Hepatocyte (in vitro differentiated cells): ENCODE results near the gene CR2. TPM values are rescaled to one million over a fixed set of nuclear protein-coding genes. Genes with fewer than 3 reads are reported as not detected.
"Not testable (repeated sequence)": the region's sequence is repeated elsewhere in the genome, so short reads cannot be mapped to it uniquely, and the experiment has no call there.

ENCODE experiments used
- DNase-seq: peaks from one replicate; pipeline ENCODE4 v3.0.0-alpha.2; 2016; ENCODE audit warnings: low spot score
- H2AFZ ChIP-seq: fragments of 200-600 bp; sonication (generic); 2 replicates; pipeline ENCODE4 v1.6.0; 2016; ENCODE audit warnings: antibody characterized with exemption, mild to moderate bottlenecking
- H3K27ac ChIP-seq: fragments of 200-600 bp; sonication (generic); 2 replicates; pipeline ENCODE4 v1.5.1; 2016; ENCODE audit warnings: mild to moderate bottlenecking
- H3K27me3 ChIP-seq: fragments of 200-600 bp; sonication (generic); 2 replicates; pipeline ENCODE4 v1.6.1; 2016
- H3K36me3 ChIP-seq: fragments of 200-600 bp; sonication (generic); replicated peaks from 2 replicates; pipeline ENCODE4 v1.5.1; 2016; ENCODE audit warnings: low read depth; ENCODE audit not compliant: insufficient read depth
- H3K4me1 ChIP-seq: fragments of 200-600 bp; sonication (generic); 2 replicates; pipeline ENCODE4 v1.5.1; 2016; ENCODE audit warnings: mild to moderate bottlenecking, moderate library complexity; ENCODE audit not compliant: insufficient read depth
- H3K4me2 ChIP-seq: fragments of 200-600 bp; sonication (generic); 2 replicates; pipeline ENCODE4 v1.6.0; 2016
- H3K4me3 ChIP-seq: fragments of 200-600 bp; sonication (generic); 2 replicates; pipeline ENCODE4 v1.5.1; 2016; ENCODE audit warnings: mild to moderate bottlenecking
- H3K79me2 ChIP-seq: fragments of 200-600 bp; sonication (generic); 2 replicates; pipeline ENCODE4 v1.6.0; 2017; ENCODE audit warnings: mild to moderate bottlenecking
- H3K9me2 ChIP-seq: fragments of 200-600 bp; sonication (generic); replicated peaks from 2 replicates; pipeline ENCODE4 v1.6.0; 2017; ENCODE audit warnings: mild to moderate bottlenecking; ENCODE audit not compliant: insufficient read depth
- H3K9me3 ChIP-seq: fragments of 200-600 bp; sonication (generic); 2 replicates; pipeline ENCODE4 v1.5.1; 2016; ENCODE audit warnings: low read depth, mild to moderate bottlenecking
- H4K20me1 ChIP-seq: fragments of 200-600 bp; sonication (generic); 2 replicates; pipeline ENCODE4 v1.6.0; 2016; ENCODE audit warnings: mild to moderate bottlenecking; ENCODE audit not compliant: insufficient read depth, poor library complexity, severe bottlenecking
- CTCF ChIP-seq: fragments of 200-600 bp; sonication (generic); IDR thresholded peaks from 2 replicates; pipeline ENCODE4 v1.5.1; 2016; ENCODE audit warnings: antibody characterized with exemption, mild to moderate bottlenecking; ENCODE audit not compliant: poor library complexity
- EZH2 ChIP-seq: fragments of 200-600 bp; sonication (generic); IDR thresholded peaks from 2 replicates; pipeline ENCODE4 v1.6.1; 2016; ENCODE audit warnings: antibody characterized with exemption, mild to moderate bottlenecking, borderline replicate concordance
- EZH2phosphoT487 ChIP-seq: fragments of 200-600 bp; sonication (generic); IDR thresholded peaks from one replicate; pipeline ENCODE4 v1.6.1; 2018; ENCODE audit warnings: antibody characterized with exemption, mild to moderate bottlenecking, low read depth, moderate library complexity; ENCODE audit not compliant: unreplicated experiment, severe bottlenecking
- WGBS: methylation state at CpG from one replicate; pipeline ENCODE4 v1.1.6; 2016; ENCODE audit warnings: low lambda C conversion rate; ENCODE audit errors: missing lambda C conversion rate; 5-methylcytosine and 5-hydroxymethylcytosine counted together
- polyA plus RNA-seq: library from polyadenylated mRNA; unstranded; fragments of >200 nt; fragmentation: Nextera tagmentation; extraction: Ambion mirVana; gene quantifications from 2 replicates; pipeline ENCODE4 v1.2.1, GENCODE V29; 2016
- total RNA-seq: library from RNA; depleted of rRNA; stranded (reverse); fragments of >200 nt; gene quantifications from 2 replicates; pipeline ENCODE4 v1.2.3, GENCODE V29; 2014

Gene CR2
- total and polyA plus RNA-seq, 2 experiments from 2014 or later = 0.17 TPM; not detected in 1

DNA sequence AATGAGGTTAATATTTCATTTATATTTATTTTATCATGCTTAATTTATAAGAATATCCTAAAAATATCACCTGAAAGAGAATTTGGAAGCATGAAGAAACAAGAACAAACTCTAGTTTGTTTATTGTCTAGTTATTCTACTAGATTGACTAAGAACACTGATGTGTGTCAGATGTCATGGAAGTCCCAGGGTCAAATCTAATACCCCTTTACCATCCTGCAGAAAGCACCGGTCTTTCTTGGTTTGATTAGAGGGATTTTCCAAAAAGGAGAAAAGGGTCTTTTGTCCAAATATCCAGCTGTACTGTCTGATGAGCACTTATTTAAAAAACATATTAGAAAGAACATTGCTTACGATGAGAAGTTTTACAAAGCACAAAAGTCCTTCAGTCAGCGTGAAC is 20.7 kb upstream of the CR2 start:
- H3K27ac ChIP-seq = no peak overlapping the region
- H3K9me3 ChIP-seq = no peaks in the 10 kb centered on the region
- H3K36me3 ChIP-seq = no peaks in the 10 kb centered on the region
- TF ChIP-seq EZH2 (no peak), CTCF (no peak), EZH2phosphoT487 (no peak)
- 94% methylated on average over 3 of the region's 3 CpGs for WGBS
- no peak overlapping the region for H3K4me2 ChIP-seq
- no peak overlapping the region for H2AFZ ChIP-seq
- DNase-seq = no peak
- H3K9me2 ChIP-seq = no peaks in the 10 kb centered on the region
- no peaks in the 10 kb centered on the region for H4K20me1 ChIP-seq
- peaks cover 7% of the 10 kb centered on the region for H3K27me3 ChIP-seq
- H3K4me1 ChIP-seq = no peaks in the 10 kb centered on the region
- no peaks in the 10 kb centered on the region for H3K79me2 ChIP-seq
- H3K4me3 ChIP-seq = no peak overlapping the region

DNA sequence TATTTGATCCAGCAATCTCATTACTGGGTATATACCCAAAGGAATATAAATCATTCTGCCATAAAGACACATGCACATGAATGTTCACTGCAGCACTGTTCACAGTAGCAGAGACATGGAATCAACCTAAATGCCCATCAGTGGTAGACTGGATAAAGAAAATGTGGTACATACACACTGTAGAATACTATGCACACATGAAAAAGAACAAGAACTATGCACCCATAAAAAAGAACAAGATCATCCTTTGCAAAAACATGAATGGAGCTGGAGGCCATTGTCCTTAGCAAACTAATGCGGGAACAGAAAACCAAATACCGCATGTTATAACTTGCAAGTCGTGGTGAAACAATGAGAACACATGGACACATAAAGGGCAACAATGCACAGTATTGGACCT is 17.4 kb upstream of the CR2 start:
- not testable (repeated sequence) for H3K9me3 ChIP-seq, H3K9me2 ChIP-seq, H3K4me1 ChIP-seq, H3K27me3 ChIP-seq, DNase-seq, H4K20me1 ChIP-seq, H3K36me3 ChIP-seq, H3K79me2 ChIP-seq, H3K4me2 ChIP-seq, H3K4me3 ChIP-seq, H3K27ac ChIP-seq, H2AFZ ChIP-seq
- 98% methylated on average over 3 of the region's 3 CpGs for WGBS

- H3K27ac ChIP-seq = no peak overlapping the region
- no peak overlapping the region for H2AFZ ChIP-seq
- H3K27me3 ChIP-seq = peaks cover 10% of the 10 kb centered on the region
- H3K9me2 ChIP-seq = no peaks in the 10 kb centered on the region
- no peak for DNase-seq
- TF ChIP-seq EZH2phosphoT487 (no peak), EZH2 (no peak), CTCF (no peak)
- 90% methylated on average over 2 of the region's 2 CpGs for WGBS
- H3K36me3 ChIP-seq = no peaks in the 10 kb centered on the region
- H3K9me3 ChIP-seq = no peaks in the 10 kb centered on the region
- no peaks in the 10 kb centered on the region for H3K79me2 ChIP-seq
- H3K4me2 ChIP-seq = no peak overlapping the region
- H4K20me1 ChIP-seq = no peaks in the 10 kb centered on the region
- no peak overlapping the region for H3K4me3 ChIP-seq
- H3K4me1 ChIP-seq = no peaks in the 10 kb centered on the region
Measured at GRCh38 chr1:207440626-207441025, 13.5 kb upstream of the CR2 start.

GRCh38 chr1:207444514-207445217 is 9.5 kb upstream of the CR2 start:
- Histone ChIP-seq H3K9me3 (no peaks in the 10 kb centered on the region), H3K79me2 (no peaks in the 10 kb centered on the region), H3K27ac (no peak overlapping the region), H3K4me3 (no peak overlapping the region), H3K4me1 (no peaks in the 10 kb centered on the region), H3K4me2 (no peak overlapping the region), H3K27me3 (peaks cover 16% of the 10 kb centered on the region), H3K36me3 (no peaks in the 10 kb centered on the region), H2AFZ (no peak overlapping the region), H3K9me2 (no peaks in the 10 kb centered on the region), H4K20me1 (no peaks in the 10 kb centered on the region)
- no peak for DNase-seq
- TF ChIP-seq CTCF = no peak
- TF ChIP-seq EZH2 = no peak
- no peak for TF ChIP-seq EZH2phosphoT487
- 88% methylated on average over 5 of the region's 5 CpGs for WGBS
